Neural cell (in vitro differentiated cells): ENCODE measurements around the gene FANCC. TPM values are rescaled to one million over a fixed set of nuclear protein-coding genes. Genes with fewer than 3 reads are reported as not detected.

Experiments used
- H2AFZ ChIP-seq: fragments of 200-600, 300-800 bp; sonication (generic), shearing (Covaris generic); 2 replicates; pipeline ENCODE4 v1.6.0; 2014; ENCODE audit warnings: low read depth, mild to moderate bottlenecking, antibody characterized with exemption, low read length, moderate library complexity
- H3F3A ChIP-seq: fragments of 200-600 bp; shearing (Covaris generic); 2 replicates; pipeline ENCODE4 v1.6.1; 2016; ENCODE audit warnings: mild to moderate bottlenecking, moderate library complexity, mixed read lengths, antibody characterized with exemption, low read length; ENCODE audit not compliant: insufficient read depth, poor library complexity, severe bottlenecking
- H3K27ac ChIP-seq: fragments of 200-600, 300-800 bp; sonication (generic), shearing (Covaris generic); 2 replicates; pipeline ENCODE4 v1.5.1; 2014; ENCODE audit warnings: mild to moderate bottlenecking, low read length, moderate library complexity
- H3K27me3 ChIP-seq: fragments of 300-800, 200-600 bp; sonication (generic), shearing (Covaris generic); 2 replicates; pipeline ENCODE4 v1.6.0; 2014; ENCODE audit warnings: mild to moderate bottlenecking, low read depth, low read length, moderate library complexity; ENCODE audit not compliant: insufficient read depth
- H3K36me3 ChIP-seq: fragments of 300-800, 200-600 bp; sonication (generic), shearing (Covaris generic); 2 replicates; pipeline ENCODE4 v1.5.1; 2014; ENCODE audit warnings: mild to moderate bottlenecking, antibody characterized with exemption, low read length, moderate library complexity; ENCODE audit not compliant: insufficient read depth
- H3K4me2 ChIP-seq: fragments of 300-800, 200-600 bp; sonication (generic), shearing (Covaris generic); 2 replicates; pipeline ENCODE4 v1.6.0; 2014; ENCODE audit warnings: mild to moderate bottlenecking, low read length
- H3K4me3 ChIP-seq: fragments of 300-800, 200-600 bp; sonication (generic), shearing (Covaris generic); 2 replicates; pipeline ENCODE4 v1.5.1; 2014; ENCODE audit warnings: mild to moderate bottlenecking, low read length, moderate library complexity
- H3K79me2 ChIP-seq: fragments of 200-600 bp; shearing (Covaris generic); replicated peaks from 2 replicates; pipeline ENCODE4 v1.6.0; 2014; ENCODE audit warnings: mild to moderate bottlenecking, low read length, moderate library complexity; ENCODE audit not compliant: insufficient read depth
- H3K9ac ChIP-seq: fragments of 300-800, 200-600 bp; sonication (generic), shearing (Covaris generic); 2 replicates; pipeline ENCODE4 v1.6.1; 2016; ENCODE audit warnings: mild to moderate bottlenecking, low read length, mixed read lengths
- H3K9me2 ChIP-seq: fragments of 200-600 bp; shearing (Covaris generic); 2 replicates; pipeline ENCODE4 v1.6.1; 2016; ENCODE audit warnings: mild to moderate bottlenecking, low read length, mixed read lengths; ENCODE audit not compliant: insufficient read depth
- H3K9me3 ChIP-seq: fragments of 200-600, 300-800 bp; sonication (generic), shearing (Covaris generic); 2 replicates; pipeline ENCODE4 v1.6.1; 2016; ENCODE audit warnings: mild to moderate bottlenecking, mixed run types, low read length, moderate library complexity, mixed read lengths
- H4K20me1 ChIP-seq: fragments of 200-600 bp; shearing (Covaris generic); 2 replicates; pipeline ENCODE4 v1.6.1; 2016; ENCODE audit warnings: mild to moderate bottlenecking, mixed run types; ENCODE audit not compliant: insufficient read depth
- EP300 ChIP-seq: fragments of 450-650 bp; conservative IDR thresholded peaks from 2 replicates; pipeline ENCODE4 v1.6.1; 2014; ENCODE audit warnings: antibody characterized with exemption, mild to moderate bottlenecking, moderate library complexity; ENCODE audit not compliant: poor library complexity, severe bottlenecking
- EZH2 ChIP-seq: fragments of 200-600, 300-800 bp; shearing (Covaris generic), sonication (generic); IDR thresholded peaks from 2 replicates; pipeline ENCODE4 v1.6.1; 2014; ENCODE audit warnings: antibody characterized with exemption, low read length, borderline replicate concordance, mild to moderate bottlenecking; ENCODE audit not compliant: insufficient read depth, poor library complexity, severe bottlenecking
- MXI1 ChIP-seq: fragments of 450-650 bp; conservative IDR thresholded peaks from 2 replicates; pipeline ENCODE4 v1.6.1; 2014; ENCODE audit warnings: antibody characterized with exemption, mild to moderate bottlenecking; ENCODE audit not compliant: poor library complexity, severe bottlenecking
- POLR2AphosphoS5 ChIP-seq: IDR thresholded peaks from 2 replicates; pipeline ENCODE4 v1.6.1; 2012
- RAD21 ChIP-seq: fragments of 450-650 bp; conservative IDR thresholded peaks from 2 replicates; pipeline ENCODE4 v1.6.1; 2014; ENCODE audit warnings: antibody characterized with exemption, mild to moderate bottlenecking, moderate library complexity
- SMC3 ChIP-seq: fragments of 450-650 bp; conservative IDR thresholded peaks from 2 replicates; pipeline ENCODE4 v1.6.1; 2014; ENCODE audit warnings: antibody characterized with exemption, mild to moderate bottlenecking, moderate library complexity; ENCODE audit not compliant: poor library complexity
- TAF1 ChIP-seq: IDR thresholded peaks from 2 replicates; pipeline ENCODE4 v1.6.1; 2012; ENCODE audit warnings: low read depth
- polyA plus RNA-seq: library from polyadenylated mRNA; depleted of rRNA; stranded (reverse); fragments of >200 nt; gene quantifications from 2 replicates; pipeline ENCODE4 v1.2.3, GENCODE V29; 2014
- TF ChIP-seq, protein P1 (sequence below): fragments of 450-650 bp; IDR thresholded peaks from 2 replicates; pipeline ENCODE4 v1.5.1; 2014; ENCODE audit warnings: antibody characterized with exemption, mild to moderate bottlenecking, moderate library complexity; ENCODE audit not compliant: poor library complexity, severe bottlenecking
- TF ChIP-seq, protein P2 (sequence below): IDR thresholded peaks from 2 replicates; pipeline ENCODE4 v1.6.1; 2012; ENCODE audit warnings: borderline replicate concordance

FANCC gene
- polyA plus RNA-seq, 1 donor from 2014 or later = 9.7 TPM

DNA sequence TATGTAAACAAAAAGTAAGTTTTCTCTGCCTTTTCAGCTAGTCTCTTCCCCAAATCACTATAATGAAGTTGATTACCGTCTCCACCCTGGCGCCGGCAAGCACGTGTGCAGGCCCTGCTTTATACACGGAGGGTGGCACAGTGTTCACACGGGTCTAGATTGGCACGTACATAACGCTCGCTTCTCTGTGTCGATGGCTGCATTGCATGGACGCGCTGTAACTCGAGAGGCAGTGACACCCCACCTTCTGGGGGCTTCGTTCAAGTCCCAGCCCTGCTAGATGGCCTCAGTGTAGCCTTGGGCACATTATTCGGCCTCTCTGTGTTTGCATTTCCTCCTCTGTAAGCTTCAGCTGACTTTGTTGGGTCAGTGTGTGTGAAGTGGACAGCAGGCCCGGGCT, 223.9 kb downstream of the FANCC start:
- Histone ChIP-seq H3K9me2 (no peaks in the 10 kb centered on the region), H4K20me1 (no peaks in the 10 kb centered on the region), H3K36me3 (no peaks in the 10 kb centered on the region), H3K4me2 (no peak overlapping the region), H3K4me3 (no peak overlapping the region), H2AFZ (no peak overlapping the region), H3K79me2 (no peaks in the 10 kb centered on the region), H3K9me3 (no peaks in the 10 kb centered on the region), H3K27me3 (no peaks in the 10 kb centered on the region), H3F3A (no peaks in the 10 kb centered on the region), H3K27ac (no peak overlapping the region), H3K9ac (no peak overlapping the region)
- TF ChIP-seq RAD21 (no peak), POLR2AphosphoS5 (no peak), EP300 (no peak), SMC3 (no peak), TAF1 (no peak), MXI1 (no peak), EZH2 (no peak)
- TF ChIP-seq, protein P1, sequence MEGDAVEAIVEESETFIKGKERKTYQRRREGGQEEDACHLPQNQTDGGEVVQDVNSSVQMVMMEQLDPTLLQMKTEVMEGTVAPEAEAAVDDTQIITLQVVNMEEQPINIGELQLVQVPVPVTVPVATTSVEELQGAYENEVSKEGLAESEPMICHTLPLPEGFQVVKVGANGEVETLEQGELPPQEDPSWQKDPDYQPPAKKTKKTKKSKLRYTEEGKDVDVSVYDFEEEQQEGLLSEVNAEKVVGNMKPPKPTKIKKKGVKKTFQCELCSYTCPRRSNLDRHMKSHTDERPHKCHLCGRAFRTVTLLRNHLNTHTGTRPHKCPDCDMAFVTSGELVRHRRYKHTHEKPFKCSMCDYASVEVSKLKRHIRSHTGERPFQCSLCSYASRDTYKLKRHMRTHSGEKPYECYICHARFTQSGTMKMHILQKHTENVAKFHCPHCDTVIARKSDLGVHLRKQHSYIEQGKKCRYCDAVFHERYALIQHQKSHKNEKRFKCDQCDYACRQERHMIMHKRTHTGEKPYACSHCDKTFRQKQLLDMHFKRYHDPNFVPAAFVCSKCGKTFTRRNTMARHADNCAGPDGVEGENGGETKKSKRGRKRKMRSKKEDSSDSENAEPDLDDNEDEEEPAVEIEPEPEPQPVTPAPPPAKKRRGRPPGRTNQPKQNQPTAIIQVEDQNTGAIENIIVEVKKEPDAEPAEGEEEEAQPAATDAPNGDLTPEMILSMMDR = no peak
- TF ChIP-seq, protein P2, sequence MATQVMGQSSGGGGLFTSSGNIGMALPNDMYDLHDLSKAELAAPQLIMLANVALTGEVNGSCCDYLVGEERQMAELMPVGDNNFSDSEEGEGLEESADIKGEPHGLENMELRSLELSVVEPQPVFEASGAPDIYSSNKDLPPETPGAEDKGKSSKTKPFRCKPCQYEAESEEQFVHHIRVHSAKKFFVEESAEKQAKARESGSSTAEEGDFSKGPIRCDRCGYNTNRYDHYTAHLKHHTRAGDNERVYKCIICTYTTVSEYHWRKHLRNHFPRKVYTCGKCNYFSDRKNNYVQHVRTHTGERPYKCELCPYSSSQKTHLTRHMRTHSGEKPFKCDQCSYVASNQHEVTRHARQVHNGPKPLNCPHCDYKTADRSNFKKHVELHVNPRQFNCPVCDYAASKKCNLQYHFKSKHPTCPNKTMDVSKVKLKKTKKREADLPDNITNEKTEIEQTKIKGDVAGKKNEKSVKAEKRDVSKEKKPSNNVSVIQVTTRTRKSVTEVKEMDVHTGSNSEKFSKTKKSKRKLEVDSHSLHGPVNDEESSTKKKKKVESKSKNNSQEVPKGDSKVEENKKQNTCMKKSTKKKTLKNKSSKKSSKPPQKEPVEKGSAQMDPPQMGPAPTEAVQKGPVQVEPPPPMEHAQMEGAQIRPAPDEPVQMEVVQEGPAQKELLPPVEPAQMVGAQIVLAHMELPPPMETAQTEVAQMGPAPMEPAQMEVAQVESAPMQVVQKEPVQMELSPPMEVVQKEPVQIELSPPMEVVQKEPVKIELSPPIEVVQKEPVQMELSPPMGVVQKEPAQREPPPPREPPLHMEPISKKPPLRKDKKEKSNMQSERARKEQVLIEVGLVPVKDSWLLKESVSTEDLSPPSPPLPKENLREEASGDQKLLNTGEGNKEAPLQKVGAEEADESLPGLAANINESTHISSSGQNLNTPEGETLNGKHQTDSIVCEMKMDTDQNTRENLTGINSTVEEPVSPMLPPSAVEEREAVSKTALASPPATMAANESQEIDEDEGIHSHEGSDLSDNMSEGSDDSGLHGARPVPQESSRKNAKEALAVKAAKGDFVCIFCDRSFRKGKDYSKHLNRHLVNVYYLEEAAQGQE = no peak

DNA sequence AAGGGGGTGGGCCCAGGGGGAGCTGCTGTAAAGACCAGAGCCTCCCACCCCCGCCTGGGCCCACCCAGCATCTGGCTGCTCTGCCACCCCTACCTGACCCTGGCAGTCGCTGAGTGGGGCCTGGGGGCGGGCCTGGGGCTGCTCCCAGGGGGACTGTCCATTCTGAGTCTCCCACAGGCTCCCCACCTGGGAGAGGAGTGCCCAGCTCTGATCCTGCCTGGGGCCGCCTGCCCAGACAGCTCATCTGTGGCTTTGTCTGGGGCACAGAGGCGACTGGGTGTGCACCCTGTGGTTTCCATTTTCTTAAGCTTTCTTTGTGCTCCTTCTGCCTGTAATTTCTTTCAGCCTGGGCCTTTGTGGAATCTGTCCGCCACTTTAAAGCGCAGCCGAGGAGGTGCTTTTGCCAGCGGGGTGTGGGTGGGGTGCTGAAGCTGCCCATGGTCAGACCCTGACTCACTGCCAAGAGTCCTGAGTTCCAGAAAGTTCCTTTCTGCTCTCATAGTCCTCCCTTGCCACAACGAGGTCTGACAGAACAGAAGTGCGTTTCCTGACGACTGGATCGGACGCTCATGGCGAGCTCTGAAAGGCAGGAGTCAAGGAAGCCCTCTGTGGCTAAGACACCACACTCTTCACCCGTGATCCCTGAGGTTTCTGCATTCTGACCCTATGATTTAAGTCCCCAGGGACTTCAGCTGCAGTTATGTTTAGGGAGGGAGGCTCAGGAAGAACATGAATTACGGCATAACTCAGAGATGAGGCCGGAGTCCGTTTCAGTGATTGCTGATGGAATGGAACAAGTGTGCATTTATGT, 225.0 kb downstream of the FANCC start:
- no peak overlapping the region for H3K4me3 ChIP-seq
- no peaks in the 10 kb centered on the region for H3K9me2 ChIP-seq
- no peak overlapping the region for H2AFZ ChIP-seq
- H3K4me2 ChIP-seq = no peak overlapping the region
- no peaks in the 10 kb centered on the region for H3K79me2 ChIP-seq
- no peak overlapping the region for H3K27ac ChIP-seq
- no peaks in the 10 kb centered on the region for H3F3A ChIP-seq
- H3K36me3 ChIP-seq = no peaks in the 10 kb centered on the region
- H4K20me1 ChIP-seq = no peaks in the 10 kb centered on the region
- TF ChIP-seq POLR2AphosphoS5 (no peak), EZH2 (no peak), SMC3 (no peak), RAD21 (no peak), EP300 (no peak), TAF1 (no peak), MXI1 (no peak)
- TF ChIP-seq, protein P2 = no peak
- TF ChIP-seq, protein P1 = no peak
- no peaks in the 10 kb centered on the region for H3K9me3 ChIP-seq
- no peaks in the 10 kb centered on the region for H3K27me3 ChIP-seq
- H3K9ac ChIP-seq = no peak overlapping the region
